ENCODE measurements around the gene ATP5F1B.

The ATP5F1B gene

DNA sequence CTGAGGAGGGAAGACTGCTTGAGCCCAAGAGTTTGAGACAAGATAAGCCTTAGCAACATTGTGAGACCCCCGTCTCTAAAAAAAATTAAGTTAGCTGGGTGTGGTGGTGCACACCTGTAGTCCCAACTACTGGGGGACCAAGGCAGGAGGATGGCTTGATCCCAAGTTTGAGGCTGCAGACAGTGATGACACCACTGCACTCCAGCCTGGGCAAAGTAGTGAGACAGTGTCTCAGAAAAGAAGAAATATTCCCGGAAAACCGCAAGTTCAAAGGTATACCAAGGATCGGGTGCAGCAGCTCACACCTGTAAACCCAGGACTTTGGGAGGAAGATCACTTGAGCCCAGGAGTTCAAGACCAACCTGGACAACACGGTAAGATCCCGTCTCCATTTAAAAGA is 36.5 kb upstream of the ATP5F1B start:
- Histone ChIP-seq H3K4me3 (ENCODE audit: low read length) (no peak overlapping the region), H3K36me3 (replicated peaks; ENCODE audit: insufficient read depth, low read length) (peaks cover 8% of the 10 kb centered on the region; the same call in 1 of the 2 replicates), H2AFZ (ENCODE audit: low read length) (no peak overlapping the region), H3K9ac (ENCODE audit: low read length) (no peak overlapping the region), H3K4me1 (ENCODE audit: low read length) (peaks cover 14% of the 10 kb centered on the region), H3K27ac (ENCODE audit: low read length) (no peak overlapping the region), H3K27me3 (replicated peaks; ENCODE audit: insufficient read depth, low read length) (no peaks in the 10 kb centered on the region), H3K4me2 (ENCODE audit: low read depth, low read length) (0 out of 2 replicates have a peak overlapping the region, but pooled peaks have one; percentile 7), H3K9me3 (replicated peaks; ENCODE audit: insufficient read depth, low read length) (no peaks in the 10 kb centered on the region), H3F3A (ENCODE audit: insufficient read depth, low read length) (peaks cover 75% of the 10 kb centered on the region), H3K79me2 (ENCODE audit: low read length) (peaks cover 93% of the 10 kb centered on the region), H4K20me1 (ENCODE audit: insufficient read depth, low read length) (peaks cover 42% of the 10 kb centered on the region), H3K9me2 (replicated peaks; ENCODE audit: insufficient read depth, low read length) (no peaks in the 10 kb centered on the region)
- TF ChIP-seq EZH2 (optimal IDR thresholded peaks at IDR 0.05; ENCODE audit: low read depth, low read length) (no peak), EZH2phosphoT487 (IDR thresholded peaks at IDR 0.05; ENCODE audit: low read length) (no peak)
- TF ChIP-seq, protein P1, sequence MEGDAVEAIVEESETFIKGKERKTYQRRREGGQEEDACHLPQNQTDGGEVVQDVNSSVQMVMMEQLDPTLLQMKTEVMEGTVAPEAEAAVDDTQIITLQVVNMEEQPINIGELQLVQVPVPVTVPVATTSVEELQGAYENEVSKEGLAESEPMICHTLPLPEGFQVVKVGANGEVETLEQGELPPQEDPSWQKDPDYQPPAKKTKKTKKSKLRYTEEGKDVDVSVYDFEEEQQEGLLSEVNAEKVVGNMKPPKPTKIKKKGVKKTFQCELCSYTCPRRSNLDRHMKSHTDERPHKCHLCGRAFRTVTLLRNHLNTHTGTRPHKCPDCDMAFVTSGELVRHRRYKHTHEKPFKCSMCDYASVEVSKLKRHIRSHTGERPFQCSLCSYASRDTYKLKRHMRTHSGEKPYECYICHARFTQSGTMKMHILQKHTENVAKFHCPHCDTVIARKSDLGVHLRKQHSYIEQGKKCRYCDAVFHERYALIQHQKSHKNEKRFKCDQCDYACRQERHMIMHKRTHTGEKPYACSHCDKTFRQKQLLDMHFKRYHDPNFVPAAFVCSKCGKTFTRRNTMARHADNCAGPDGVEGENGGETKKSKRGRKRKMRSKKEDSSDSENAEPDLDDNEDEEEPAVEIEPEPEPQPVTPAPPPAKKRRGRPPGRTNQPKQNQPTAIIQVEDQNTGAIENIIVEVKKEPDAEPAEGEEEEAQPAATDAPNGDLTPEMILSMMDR (IDR thresholded peaks at IDR 0.05; ENCODE audit: low read length) = no peak
- no peak for DNase-seq

DNA sequence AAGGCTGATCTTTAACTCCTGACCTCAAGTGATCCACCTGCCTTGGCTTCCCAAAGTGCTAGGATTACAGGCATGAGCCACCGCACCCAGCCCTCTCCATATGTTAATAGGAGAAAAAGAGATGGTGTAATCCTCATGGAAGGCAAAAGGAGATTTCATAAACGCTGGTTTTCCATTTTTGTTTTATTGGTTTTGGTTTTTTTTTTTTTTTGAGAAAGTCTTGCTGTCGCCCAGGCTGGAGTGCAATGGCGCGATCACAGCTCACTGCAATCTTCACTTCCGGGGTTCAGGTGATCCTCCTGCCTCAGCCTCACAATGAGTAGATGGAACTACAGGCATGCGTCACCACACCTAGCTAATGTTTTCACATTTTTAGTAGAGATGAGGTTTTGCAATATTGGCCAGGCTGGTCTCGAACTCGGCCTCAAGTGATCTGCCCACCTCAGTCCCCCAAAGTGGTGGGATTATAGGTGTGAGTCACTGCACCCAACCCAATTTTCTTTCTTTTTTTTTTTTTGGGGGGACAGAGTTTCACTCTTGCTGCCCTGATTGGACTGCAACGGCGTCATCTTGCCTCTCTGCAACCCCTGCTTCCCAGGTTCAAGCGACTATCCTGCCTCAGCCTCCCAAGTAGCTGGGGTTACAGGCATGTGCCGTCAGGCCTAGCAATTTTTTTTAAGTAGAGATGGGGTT is 34.2 kb upstream of the ATP5F1B start:
- H3K9me3 ChIP-seq (replicated peaks; ENCODE audit: insufficient read depth, low read length) = no peaks in the 10 kb centered on the region
- peaks cover 67% of the 10 kb centered on the region for H3F3A ChIP-seq (ENCODE audit: insufficient read depth, low read length)
- peaks cover 93% of the 10 kb centered on the region for H3K79me2 ChIP-seq (ENCODE audit: low read length)
- no peak for DNase-seq
- H3K4me2 ChIP-seq (ENCODE audit: low read depth, low read length) = no peak overlapping the region
- TF ChIP-seq, protein P1 (IDR thresholded peaks at IDR 0.05; ENCODE audit: low read length) = no peak
- no peak for TF ChIP-seq EZH2phosphoT487 (IDR thresholded peaks at IDR 0.05; ENCODE audit: low read length)
- no peak for TF ChIP-seq EZH2 (optimal IDR thresholded peaks at IDR 0.05; ENCODE audit: low read depth, low read length)
- H3K27me3 ChIP-seq (replicated peaks; ENCODE audit: insufficient read depth, low read length) = no peaks in the 10 kb centered on the region
- peaks cover 14% of the 10 kb centered on the region for H3K4me1 ChIP-seq (ENCODE audit: low read length)
- no peak overlapping the region for H3K4me3 ChIP-seq (ENCODE audit: low read length)
- peaks cover 5% of the 10 kb centered on the region; the same call in 1 of the 2 replicates for H3K36me3 ChIP-seq (replicated peaks; ENCODE audit: insufficient read depth, low read length)
- H4K20me1 ChIP-seq (ENCODE audit: insufficient read depth, low read length) = peaks cover 64% of the 10 kb centered on the region
- H3K9ac ChIP-seq (ENCODE audit: low read length) = no peak overlapping the region
- no peak overlapping the region for H3K27ac ChIP-seq (ENCODE audit: low read length)
- no peak overlapping the region for H2AFZ ChIP-seq (ENCODE audit: low read length)
- H3K9me2 ChIP-seq (replicated peaks; ENCODE audit: insufficient read depth, low read length) = no peaks in the 10 kb centered on the region

DNA sequence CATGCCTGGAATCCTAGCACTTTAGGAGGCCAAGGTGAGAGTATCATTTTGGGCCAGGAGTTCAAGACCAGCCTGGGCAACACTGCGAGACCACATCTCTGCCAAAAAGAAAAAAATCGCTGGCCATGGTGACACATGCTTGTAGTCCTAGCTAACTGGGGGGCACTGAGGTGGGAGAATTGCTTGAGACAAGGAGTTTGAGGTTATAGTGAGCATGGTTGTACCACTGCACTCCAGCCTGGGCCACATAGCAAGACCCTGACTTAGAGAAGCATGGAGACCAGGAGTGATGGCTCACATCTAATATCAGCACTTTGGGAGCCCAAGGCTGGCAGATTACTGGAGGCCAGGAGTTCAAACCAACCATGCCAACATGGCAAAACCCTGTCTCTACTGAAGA is 33.1 kb upstream of the ATP5F1B start:
- H2AFZ ChIP-seq (ENCODE audit: low read length) = no peak overlapping the region
- H3K27me3 ChIP-seq (replicated peaks; ENCODE audit: insufficient read depth, low read length) = no peaks in the 10 kb centered on the region
- peaks cover 5% of the 10 kb centered on the region; the same call in 1 of the 2 replicates for H3K36me3 ChIP-seq (replicated peaks; ENCODE audit: insufficient read depth, low read length)
- DNase-seq = no peak
- H3K79me2 ChIP-seq (ENCODE audit: low read length) = peaks cover 96% of the 10 kb centered on the region
- H4K20me1 ChIP-seq (ENCODE audit: insufficient read depth, low read length) = peaks cover 69% of the 10 kb centered on the region
- no peak overlapping the region for H3K4me3 ChIP-seq (ENCODE audit: low read length)
- peaks cover 59% of the 10 kb centered on the region for H3F3A ChIP-seq (ENCODE audit: insufficient read depth, low read length)
- no peaks in the 10 kb centered on the region for H3K9me2 ChIP-seq (replicated peaks; ENCODE audit: insufficient read depth, low read length)
- TF ChIP-seq EZH2phosphoT487 (IDR thresholded peaks at IDR 0.05; ENCODE audit: low read length) (no peak), EZH2 (optimal IDR thresholded peaks at IDR 0.05; ENCODE audit: low read depth, low read length) (no peak)
- TF ChIP-seq, protein P1 (IDR thresholded peaks at IDR 0.05; ENCODE audit: low read length) = no peak
- peak overlapping the region; percentile 3; the same call in 1 of the 2 replicates for H3K27ac ChIP-seq (ENCODE audit: low read length)
- H3K9ac ChIP-seq (ENCODE audit: low read length) = no peak overlapping the region
- no peaks in the 10 kb centered on the region for H3K9me3 ChIP-seq (replicated peaks; ENCODE audit: insufficient read depth, low read length)
- H3K4me2 ChIP-seq (ENCODE audit: low read depth, low read length) = peak overlapping the region; percentile 21; the same call in 1 of the 2 replicates
- H3K4me1 ChIP-seq (ENCODE audit: low read length) = peaks cover 14% of the 10 kb centered on the region

Measured in MM.1S (cell line).